A673 (cell line): ENCODE results near the gene MYT1. TPM values are rescaled to one million over a fixed set of nuclear protein-coding genes. Genes with fewer than 3 reads are reported as not detected.

Source experiments
- BruUV-seq: library from RNA; stranded (reverse); fragments of 400-500 nt; replicated peaks from 2 replicates; lab custom pipeline; 2021; lab: Mats Ljungman, UMichigan
- CTCF ChIA-PET: fragments of 300-600 bp; sonication (Branson Sonifier 250); formaldehyde crosslinking; loops from one replicate; lab custom pipeline; 2022; ENCODE audit warnings: antibody characterized with exemption; lab: Charles Lee
- POLR2A ChIA-PET: fragments of 300-600 bp; sonication (Branson Sonifier 250); formaldehyde crosslinking; loops from one replicate; lab custom pipeline; 2022; ENCODE audit warnings: antibody characterized with exemption; ENCODE audit not compliant: low non-redundant PET; lab: Charles Lee
- DNase-seq: peaks from one replicate; pipeline ENCODE4 v3.0.0-alpha.2; 2015; ENCODE audit warnings: low spot score
- H3K27ac ChIP-seq: fragments of 200-600 bp; sonication (generic); 2 replicates; pipeline ENCODE4 v1.5.1; 2016; ENCODE audit warnings: mixed run types, low read depth, mild to moderate bottlenecking, mixed read lengths, antibody characterized with exemption, low read length; ENCODE audit not compliant: poor library complexity, severe bottlenecking
- H3K27me3 ChIP-seq: fragments of 200-600 bp; sonication (generic); replicated peaks from 2 replicates; pipeline ENCODE4 v1.6.1; 2017; ENCODE audit warnings: mixed run types, low read depth, mild to moderate bottlenecking, mixed read lengths, antibody characterized with exemption, low read length; ENCODE audit not compliant: insufficient read depth, poor library complexity
- H3K36me3 ChIP-seq: fragments of 200-600 bp; sonication (generic); 2 replicates; pipeline ENCODE4 v1.6.1; 2016; ENCODE audit warnings: mixed run types, mild to moderate bottlenecking, mixed read lengths, antibody characterized with exemption, low read length; ENCODE audit not compliant: insufficient read depth, poor library complexity, severe bottlenecking
- H3K4me1 ChIP-seq: fragments of 200-600 bp; sonication (generic); 2 replicates; pipeline ENCODE4 v1.6.1; 2017; ENCODE audit warnings: mixed run types, mild to moderate bottlenecking, mixed read lengths, antibody characterized with exemption, low read length; ENCODE audit not compliant: insufficient read depth, poor library complexity, severe bottlenecking
- H3K4me3 ChIP-seq: fragments of 200-600 bp; sonication (generic); 2 replicates; pipeline ENCODE4 v1.5.1; 2016; ENCODE audit warnings: low read depth, mixed run types, mild to moderate bottlenecking, mixed read lengths, low read length; ENCODE audit not compliant: poor library complexity, severe bottlenecking
- H3K9me3 ChIP-seq: fragments of 200-600 bp; sonication (generic); 2 replicates; pipeline ENCODE4 v1.6.1; 2016; ENCODE audit warnings: mixed run types, low read depth, mild to moderate bottlenecking, mixed read lengths, antibody characterized with exemption, low read length; ENCODE audit not compliant: poor library complexity, severe bottlenecking
- EZH2 ChIP-seq: fragments of 200-600 bp; sonication (generic); IDR thresholded peaks from 2 replicates; pipeline ENCODE4 v1.6.1; 2017; ENCODE audit warnings: borderline replicate concordance, low read depth, mild to moderate bottlenecking, mixed read lengths, antibody characterized with exemption, low read length; ENCODE audit not compliant: poor library complexity, severe bottlenecking
- intact Hi-C: fragments of 100-400 bp; cut with micrococcal nuclease; formaldehyde crosslinking; loops from one replicate; pipeline ENCODE4 v1.10.0; 2022; ENCODE audit not compliant: unreplicated experiment
- total RNA-seq: library from RNA; stranded (reverse); gene quantifications from 2 replicates; pipeline ENCODE4 v1.2.3, GENCODE V29; 2021
- TF ChIP-seq, protein P1 (sequence below): fragments of 300-800, 200-600 bp; sonication (generic); conservative IDR thresholded peaks from 2 replicates; pipeline ENCODE4 v1.5.1; 2017; ENCODE audit warnings: low read depth, mild to moderate bottlenecking, antibody characterized with exemption, low read length, moderate library complexity, mixed read lengths

Gene MYT1
- total RNA-seq, 1 experiment from 2014 or later = not detected

DNA sequence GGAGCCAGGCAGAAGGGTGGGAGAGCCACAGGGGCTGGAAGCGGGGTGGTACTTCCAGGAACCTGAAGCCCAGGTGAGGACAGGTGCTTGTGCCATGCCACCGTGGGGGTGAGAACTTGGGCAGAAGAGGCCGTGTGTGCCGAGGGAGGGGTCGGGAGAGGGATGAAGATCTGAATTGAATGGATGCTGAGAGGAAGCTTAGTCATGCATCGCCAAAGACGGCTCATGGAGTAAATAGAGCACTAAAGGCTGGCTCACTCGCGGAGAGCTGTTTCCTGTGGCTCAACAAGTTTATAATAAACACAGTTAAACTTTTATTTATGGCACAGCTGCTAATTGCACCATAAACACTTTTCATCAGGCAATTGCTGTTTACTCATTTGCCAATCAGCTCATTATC lies 21.7 kb upstream of the MYT1 start:
- intact Hi-C loops = no loop called here
- Histone ChIP-seq H3K4me1 (no peaks in the 10 kb centered on the region), H3K4me3 (no peak overlapping the region), H3K27ac (no peak overlapping the region), H3K9me3 (peaks cover 5% of the 10 kb centered on the region), H3K36me3 (no peaks in the 10 kb centered on the region), H3K27me3 (peaks cover 11% of the 10 kb centered on the region)
- CTCF ChIA-PET = no interaction called here
- BruUV-seq = no TSS peak
- no peak for DNase-seq
- TF ChIP-seq, protein P1, sequence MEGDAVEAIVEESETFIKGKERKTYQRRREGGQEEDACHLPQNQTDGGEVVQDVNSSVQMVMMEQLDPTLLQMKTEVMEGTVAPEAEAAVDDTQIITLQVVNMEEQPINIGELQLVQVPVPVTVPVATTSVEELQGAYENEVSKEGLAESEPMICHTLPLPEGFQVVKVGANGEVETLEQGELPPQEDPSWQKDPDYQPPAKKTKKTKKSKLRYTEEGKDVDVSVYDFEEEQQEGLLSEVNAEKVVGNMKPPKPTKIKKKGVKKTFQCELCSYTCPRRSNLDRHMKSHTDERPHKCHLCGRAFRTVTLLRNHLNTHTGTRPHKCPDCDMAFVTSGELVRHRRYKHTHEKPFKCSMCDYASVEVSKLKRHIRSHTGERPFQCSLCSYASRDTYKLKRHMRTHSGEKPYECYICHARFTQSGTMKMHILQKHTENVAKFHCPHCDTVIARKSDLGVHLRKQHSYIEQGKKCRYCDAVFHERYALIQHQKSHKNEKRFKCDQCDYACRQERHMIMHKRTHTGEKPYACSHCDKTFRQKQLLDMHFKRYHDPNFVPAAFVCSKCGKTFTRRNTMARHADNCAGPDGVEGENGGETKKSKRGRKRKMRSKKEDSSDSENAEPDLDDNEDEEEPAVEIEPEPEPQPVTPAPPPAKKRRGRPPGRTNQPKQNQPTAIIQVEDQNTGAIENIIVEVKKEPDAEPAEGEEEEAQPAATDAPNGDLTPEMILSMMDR = no peak
- POLR2A ChIA-PET = no interaction called here

GRCh38 chr20:64143018-64143801 lies 21.0 kb upstream of the MYT1 start:
- H3K9me3 ChIP-seq = peaks cover 5% of the 10 kb centered on the region
- no peaks in the 10 kb centered on the region for H3K36me3 ChIP-seq
- no peaks in the 10 kb centered on the region for H3K4me1 ChIP-seq
- TF ChIP-seq, protein P1 = no peak
- intact Hi-C loops = no loop called here
- no peak overlapping the region for H3K27ac ChIP-seq
- no peak for DNase-seq
- H3K27me3 ChIP-seq = peaks cover 12% of the 10 kb centered on the region
- CTCF ChIA-PET = no interaction called here
- POLR2A ChIA-PET = no interaction called here
- no TSS peak for BruUV-seq
- H3K4me3 ChIP-seq = no peak overlapping the region

- H3K36me3 ChIP-seq = no peaks in the 10 kb centered on the region
- intact Hi-C loops = no loop called here
- CTCF ChIA-PET = no interaction called here
- no peak for TF ChIP-seq EZH2
- TF ChIP-seq, protein P1 = no peak
- H3K4me1 ChIP-seq = no peaks in the 10 kb centered on the region
- no peak for DNase-seq
- peaks cover 12% of the 10 kb centered on the region for H3K27me3 ChIP-seq
- no TSS peak for BruUV-seq
- peaks cover 5% of the 10 kb centered on the region for H3K9me3 ChIP-seq
- POLR2A ChIA-PET = no interaction called here
- H3K27ac ChIP-seq = no peak overlapping the region
- H3K4me3 ChIP-seq = no peak overlapping the region
These were observed 19.9 kb upstream of the MYT1 start for GRCh38 chr20:64144144-64144912.
